ENCODE results near the gene UBXN6.

The UBXN6 gene

GRCh38 chr19:4455719-4456475, 1.7 kb downstream of the UBXN6 start:
- peak; percentile 43 to 84 for DNase-seq

- DNase-seq, result peak in 1 of 2 experiments; percentile 58
Observed at GRCh38 chr19:4454747-4455718, 2.6 kb downstream of the UBXN6 start.

GRCh38 chr19:4453232-4454179, 4.1 kb downstream of the UBXN6 start:
- DNase-seq, result no peak

GRCh38 chr19:4452230-4452990, 5.2 kb downstream of the UBXN6 start:
- DNase-seq, result no peak

GRCh38 chr19:4449639-4450028, 8.0 kb downstream of the UBXN6 start:
- DNase-seq, result peak in 1 of 2 experiments; percentile 83

GRCh38 chr19:4449022-4449638, 8.5 kb downstream of the UBXN6 start:
- DNase-seq, result peak; percentile 98 to 99

- no peak for DNase-seq
Observed at GRCh38 chr19:4448147-4448985, 9.2 kb downstream of the UBXN6 start.

GRCh38 chr19:4447327-4448146, 10.1 kb downstream of the UBXN6 start:
- no peak for DNase-seq

- DNase-seq, result no peak
Observed at GRCh38 chr19:4446704-4447200, 10.8 kb downstream of the UBXN6 start.

- no peak for DNase-seq
Observed at GRCh38 chr19:4445963-4446703, 11.5 kb downstream of the UBXN6 start.

- DNase-seq, result no peak
Observed at GRCh38 chr19:4444765-4445741, 12.5 kb downstream of the UBXN6 start.

- no peak for DNase-seq
Observed at GRCh38 chr19:4443966-4444764, 13.4 kb downstream of the UBXN6 start.

- DNase-seq, result no peak
Observed at GRCh38 chr19:4443188-4443587, 14.4 kb downstream of the UBXN6 start.

- no peak for DNase-seq
Observed at GRCh38 chr19:4442819-4443146, 14.8 kb downstream of the UBXN6 start.

- DNase-seq, result no peak
Observed at GRCh38 chr19:4441994-4442818, 15.4 kb downstream of the UBXN6 start.

- no peak for DNase-seq
Observed at GRCh38 chr19:4439243-4439642, 18.4 kb downstream of the UBXN6 start.

Data from NCI-H446 (cell line).